SK-N-MC (cell line): ENCODE measurements around the gene PAXX.

Source experiments
- DNase-seq: peaks from one replicate; pipeline ENCODE4 v3.0.0-alpha.2; 2011; ENCODE audit warnings: low read depth, low spot score
- H3K27ac ChIP-seq: fragments of 200-600 bp; sonication (generic); 2 replicates; pipeline ENCODE4 v1.5.1; 2016; ENCODE audit warnings: mixed run types
- H3K36me3 ChIP-seq: fragments of 200-600 bp; sonication (generic); 2 replicates; pipeline ENCODE4 v1.6.1; 2017; ENCODE audit warnings: antibody characterized with exemption, low read length, mixed read lengths; ENCODE audit not compliant: insufficient read depth
- H3K4me3 ChIP-seq: fragments of 200-600 bp; sonication (generic); 2 replicates; pipeline ENCODE4 v1.5.1; 2016
- H3K9ac ChIP-seq: fragments of 200-600 bp; sonication (generic); 2 replicates; pipeline ENCODE4 v1.8.0; 2017; ENCODE audit warnings: mixed run types, mixed read lengths; ENCODE audit not compliant: insufficient read length
- H3K9me3 ChIP-seq: fragments of 200-600 bp; sonication (generic); 2 replicates; pipeline ENCODE4 v1.6.1; 2017; ENCODE audit warnings: low read depth, mild to moderate bottlenecking, antibody characterized with exemption, low read length, moderate library complexity, mixed read lengths
- EZH2 ChIP-seq: fragments of 200-600 bp; sonication (generic); IDR thresholded peaks from one replicate; pipeline ENCODE4 v1.6.1; 2017; ENCODE audit warnings: antibody characterized with exemption
- FOXP2 ChIP-seq: optimal IDR thresholded peaks from 2 replicates; pipeline ENCODE3; 2011; ENCODE audit warnings: mild to moderate bottlenecking, moderate library complexity; ENCODE audit not compliant: insufficient read depth; ENCODE audit errors: extremely low read length, control extremely low read depth
- POLR2AphosphoS5 ChIP-seq: IDR thresholded peaks from 2 replicates; pipeline ENCODE4 v1.6.1; 2012; ENCODE audit warnings: mild to moderate bottlenecking, low read depth, low read length, borderline replicate concordance

Gene PAXX

GRCh38 chr9:137008312-137008711 lies 16.1 kb downstream of the PAXX start:
- Histone ChIP-seq H3K36me3 (no peaks in the 10 kb centered on the region), H3K4me3 (no peak overlapping the region), H3K9me3 (no peaks in the 10 kb centered on the region), H3K27ac (no peak overlapping the region), H3K9ac (no peak overlapping the region)
- no peak for DNase-seq
- TF ChIP-seq POLR2AphosphoS5, result no peak
- TF ChIP-seq EZH2, result no peak
- no peak for TF ChIP-seq FOXP2

GRCh38 chr9:137009217-137009616 lies 17.0 kb downstream of the PAXX start:
- TF ChIP-seq EZH2, result no peak
- TF ChIP-seq POLR2AphosphoS5, result no peak
- TF ChIP-seq FOXP2, result no peak
- no peaks in the 10 kb centered on the region for H3K36me3 ChIP-seq
- H3K9me3 ChIP-seq, result no peaks in the 10 kb centered on the region
- DNase-seq, result no peak
- no peak overlapping the region for H3K4me3 ChIP-seq
- no peak overlapping the region for H3K27ac ChIP-seq
- H3K9ac ChIP-seq, result no peak overlapping the region

- no peak overlapping the region for H3K27ac ChIP-seq
Observed at GRCh38 chr9:137009938-137010732, 17.9 kb downstream of the PAXX start.

GRCh38 chr9:137011156-137011555 lies 18.9 kb downstream of the PAXX start:
- Histone ChIP-seq H3K4me3 (no peak overlapping the region), H3K9me3 (no peaks in the 10 kb centered on the region), H3K9ac (no peak overlapping the region), H3K27ac (no peak overlapping the region), H3K36me3 (no peaks in the 10 kb centered on the region)
- TF ChIP-seq FOXP2 (no peak), POLR2AphosphoS5 (no peak), EZH2 (no peak)
- no peak for DNase-seq

More at GRCh38 chr9:137009938-137010732, 17.9 kb downstream of the PAXX start:
- no peaks in the 10 kb centered on the region for H3K9me3 ChIP-seq
- H3K4me3 ChIP-seq, result no peak overlapping the region
- TF ChIP-seq EZH2 (no peak), FOXP2 (no peak), POLR2AphosphoS5 (no peak)
- H3K9ac ChIP-seq, result no peak overlapping the region
- DNase-seq, result no peak
- H3K36me3 ChIP-seq, result no peaks in the 10 kb centered on the region

GRCh38 chr9:137011907-137012675 lies 19.9 kb downstream of the PAXX start:
- no peak overlapping the region for H3K4me3 ChIP-seq
- no peak overlapping the region for H3K27ac ChIP-seq
- H3K9me3 ChIP-seq, result no peaks in the 10 kb centered on the region
- no peak overlapping the region for H3K9ac ChIP-seq
- no peaks in the 10 kb centered on the region for H3K36me3 ChIP-seq
- TF ChIP-seq POLR2AphosphoS5 (no peak), EZH2 (no peak), FOXP2 (no peak)
- DNase-seq, result no peak

GRCh38 chr9:137012694-137013570 lies 20.7 kb downstream of the PAXX start:
- H3K27ac ChIP-seq, result no peak overlapping the region
- H3K36me3 ChIP-seq, result no peaks in the 10 kb centered on the region
- H3K9me3 ChIP-seq, result no peaks in the 10 kb centered on the region

GRCh38 chr9:137013571-137013940 lies 21.3 kb downstream of the PAXX start:
- Histone ChIP-seq H3K9me3 (no peaks in the 10 kb centered on the region), H3K27ac (no peak overlapping the region), H3K4me3 (peak overlapping the region; percentile 53), H3K36me3 (no peaks in the 10 kb centered on the region), H3K9ac (no peak overlapping the region)
- TF ChIP-seq EZH2 (no peak), FOXP2 (no peak), POLR2AphosphoS5 (no peak)
- DNase-seq, result no peak

More at GRCh38 chr9:137012694-137013570, 20.7 kb downstream of the PAXX start:
- peak overlapping the region; percentile 53 for H3K4me3 ChIP-seq
- no peak for DNase-seq
- TF ChIP-seq POLR2AphosphoS5, result no peak
- TF ChIP-seq FOXP2, result no peak
- no peak for TF ChIP-seq EZH2
- no peak overlapping the region for H3K9ac ChIP-seq

GRCh38 chr9:137014166-137014565 lies 21.9 kb downstream of the PAXX start:
- H3K9me3 ChIP-seq, result no peaks in the 10 kb centered on the region
- H3K4me3 ChIP-seq, result no peak overlapping the region
- H3K36me3 ChIP-seq, result no peaks in the 10 kb centered on the region
- no peak overlapping the region for H3K27ac ChIP-seq
- DNase-seq, result no peak
- H3K9ac ChIP-seq, result no peak overlapping the region
- TF ChIP-seq POLR2AphosphoS5 (no peak), FOXP2 (no peak), EZH2 (no peak)
